Mucosa of descending colon (tissue), 3 donors: Measurements from ENCODE around the gene ADRA2B. TPM values are rescaled to one million over a fixed set of nuclear protein-coding genes. Genes with fewer than 3 reads are reported as not detected.
"Not testable (repeated sequence)": the region's sequence is repeated elsewhere in the genome, so short reads cannot be mapped to it uniquely, and the experiment has no call there.

Source experiments
- ATAC-seq: fragments of 200-7000 bp; cut with Tn5 transposase; one replicate; pipeline ENCODE4 v1.9.1; 2020; ENCODE audit warnings: mild to moderate bottlenecking, moderate library complexity
- DNase-seq, 3 donors: peaks; one replicate each; pipeline ENCODE4 v3.0.0-alpha.2; 2020
- H3K36me3 ChIP-seq: fragments of 200-600 bp; one replicate; pipeline ENCODE4 v1.8.0; 2021; ENCODE audit warnings: low read depth, mild to moderate bottlenecking
- H3K4me1 ChIP-seq: fragments of 200-600 bp; one replicate; pipeline ENCODE4 v1.8.0; 2021; ENCODE audit warnings: low read depth, mild to moderate bottlenecking
- H3K4me3 ChIP-seq: fragments of 200-600 bp; one replicate; pipeline ENCODE4 v1.8.0; 2021; ENCODE audit warnings: mild to moderate bottlenecking
- H3K9me3 ChIP-seq: fragments of 200-600 bp; one replicate; pipeline ENCODE4 v1.8.0; 2021; ENCODE audit warnings: mild to moderate bottlenecking
- CTCF ChIP-seq: fragments of 200-600 bp; IDR thresholded peaks from one replicate; pipeline ENCODE4 v1.8.0; 2022; ENCODE audit warnings: antibody characterized with exemption, mild to moderate bottlenecking
- intact Hi-C, 2 donors: fragments of 100-400 bp; cut with DNase I in 1 of 2; cut with micrococcal nuclease in 1 of 2; formaldehyde crosslinking; loops; one replicate each; pipeline versions ENCODE4 v1.11.0 to v1.11.1; 2022; cut with DNase I, micrococcal nuclease
- total RNA-seq, 3 donors: library from RNA; stranded (reverse); fragmentation: NEBNext Ultra II Directional in 2 of 3; extraction: Animal tissue kit (Norgen Biotek cat#: 25700) in 2 of 3; gene quantifications; one replicate each; pipeline versions ENCODE4 v1.2.1 to v1.2.4, GENCODE V29; 2021 to 2023
- donor health status: DM: no; HTN: no; CAD: no; lungs with moderate emphysema.
- donor health status: DM: no; HTN: no; CAD: no.
- donor health status: DM: no; HTN: yes; CAD: no.

ADRA2B gene
- total RNA-seq, 3 donors from 2014 or later, result 0.17 to 0.73 (median 0.36) TPM

- H3K36me3 ChIP-seq, H3K9me3 ChIP-seq, H3K4me1 ChIP-seq, H3K4me3 ChIP-seq, ATAC-seq, intact Hi-C loops, DNase-seq: not testable (repeated sequence)
Measured at GRCh38 chr2:96065954-96066353, 50.4 kb downstream of the ADRA2B start.

GRCh38 chr2:96065381-96065930 lies 50.9 kb downstream of the ADRA2B start:
- H3K4me1 ChIP-seq, result no peaks in the 10 kb centered on the region
- intact Hi-C loops, result no loop called here
- H3K9me3 ChIP-seq, result no peaks in the 10 kb centered on the region
- DNase-seq (no peak), ATAC-seq (no peak)
- no peak for TF ChIP-seq CTCF
- no peaks in the 10 kb centered on the region for H3K36me3 ChIP-seq
- H3K4me3 ChIP-seq, result no peak overlapping the region

- H3K4me3 ChIP-seq, H3K36me3 ChIP-seq, H3K9me3 ChIP-seq, H3K4me1 ChIP-seq, ATAC-seq, DNase-seq, intact Hi-C loops: not testable (repeated sequence)
Measured at GRCh38 chr2:96064760-96065159, 51.6 kb downstream of the ADRA2B start.

DNA sequence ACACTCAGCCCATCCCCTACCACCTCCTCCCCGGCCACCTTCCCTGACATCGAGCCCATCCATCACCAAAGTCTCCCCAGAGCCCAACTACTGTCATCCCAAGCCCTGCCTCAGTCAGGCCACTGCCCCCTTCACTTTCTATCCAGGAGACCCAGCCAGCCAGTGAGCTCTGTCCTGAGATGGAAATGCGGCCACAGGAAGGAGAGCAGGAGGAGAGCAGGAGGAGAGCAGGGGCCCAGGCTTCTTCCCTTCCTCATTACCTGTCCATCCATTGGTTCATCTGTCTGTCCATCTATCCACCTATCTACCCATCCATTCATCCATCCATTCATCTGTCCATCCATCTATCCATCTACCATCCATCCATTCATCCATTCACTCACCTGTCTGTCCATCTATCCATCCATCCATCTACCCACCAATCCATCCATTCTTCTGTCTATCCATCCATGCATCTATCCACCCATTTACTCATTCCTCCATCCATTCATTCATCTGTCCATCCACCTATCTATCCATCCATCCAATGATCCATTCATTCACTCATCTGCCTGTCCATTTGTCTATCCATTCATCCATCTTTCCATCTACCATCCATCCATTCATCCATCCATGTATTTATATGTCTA lies 52.2 kb downstream of the ADRA2B start:
- H3K36me3 ChIP-seq, H3K4me1 ChIP-seq, intact Hi-C loops, H3K4me3 ChIP-seq, H3K9me3 ChIP-seq, ATAC-seq, DNase-seq: not testable (repeated sequence)

- H3K36me3 ChIP-seq, intact Hi-C loops, H3K9me3 ChIP-seq, H3K4me1 ChIP-seq, H3K4me3 ChIP-seq: not testable (repeated sequence)
- DNase-seq (peak in 1 of 3 donors; percentile 30), ATAC-seq (peak; percentile 62)
Measured at GRCh38 chr2:96063116-96063899, 53.1 kb downstream of the ADRA2B start.

Other genes with a start within 250 kb of the ADRA2B start
- 10 to 100 TPM; 22.2 to 45.8 (median 32.5) TPM for gene ANKRD36C, start 124.7 kb downstream of the ADRA2B start, total RNA-seq
- gene GPAT2, start 81.7 kb downstream of the ADRA2B start, total RNA-seq, result 1 to 10 TPM; 3.2 to 3.3 (median 3.2) TPM
- gene ASTL, start 21.9 kb upstream of the ADRA2B start, total RNA-seq, result not detected
- gene DUSP2, start 28.9 kb upstream of the ADRA2B start, total RNA-seq, result 1 to 10 TPM; 1.5 to 2.3 (median 1.6) TPM
- 100 to 1,000 TPM; 118 to 123 (median 122) TPM for gene STARD7, start 92.3 kb upstream of the ADRA2B start, total RNA-seq
- 100 to 1,000 TPM in 1 of 3 donors, 10 to 100 TPM in 2; 82.3 to 136 (median 87.9) TPM for gene TMEM127, start 149.4 kb upstream of the ADRA2B start, total RNA-seq
- gene CIAO1, start 149.7 kb upstream of the ADRA2B start, total RNA-seq, result 10 to 100 TPM; 57.5 to 67.1 (median 60.6) TPM
- 100 to 1,000 TPM in 2 of 3 donors, 10 to 100 TPM in 1; 95.8 to 113 (median 106) TPM for gene SNRNP200, start 189.0 kb upstream of the ADRA2B start, total RNA-seq
- gene ITPRIPL1, start 208.7 kb upstream of the ADRA2B start, total RNA-seq, result 1 to 10 TPM in 2 of 3 donors, under 1 TPM in 1; 0.43 to 1.4 (median 1.3) TPM
- 10 to 100 TPM in 1 of 3 donors, 1 to 10 TPM in 2; 2.8 to 13.4 (median 4.6) TPM for gene NCAPH, start 219.2 kb upstream of the ADRA2B start, total RNA-seq